ENCODE measurements around the gene A2M.

DNA sequence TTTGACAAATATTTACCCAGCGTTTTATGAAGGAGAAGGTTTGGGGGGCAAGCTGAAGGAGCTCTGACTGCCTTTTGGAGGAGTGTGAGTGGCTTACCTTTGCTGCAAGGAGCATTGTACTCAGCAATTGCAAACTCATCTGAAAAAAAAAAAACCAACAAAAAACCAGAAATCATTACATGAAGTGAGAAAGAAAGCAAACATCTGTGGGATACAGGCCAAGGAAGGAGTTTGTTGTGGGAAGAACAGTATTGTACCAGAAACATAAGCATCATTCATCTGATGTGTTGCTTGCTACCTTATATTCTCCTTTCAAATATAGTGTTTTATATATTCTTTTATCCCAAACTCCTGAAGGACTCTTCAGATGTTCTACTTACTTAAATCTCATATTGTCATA lies 47.6 kb downstream of the A2M start:
- TF ChIP-seq, protein P1, sequence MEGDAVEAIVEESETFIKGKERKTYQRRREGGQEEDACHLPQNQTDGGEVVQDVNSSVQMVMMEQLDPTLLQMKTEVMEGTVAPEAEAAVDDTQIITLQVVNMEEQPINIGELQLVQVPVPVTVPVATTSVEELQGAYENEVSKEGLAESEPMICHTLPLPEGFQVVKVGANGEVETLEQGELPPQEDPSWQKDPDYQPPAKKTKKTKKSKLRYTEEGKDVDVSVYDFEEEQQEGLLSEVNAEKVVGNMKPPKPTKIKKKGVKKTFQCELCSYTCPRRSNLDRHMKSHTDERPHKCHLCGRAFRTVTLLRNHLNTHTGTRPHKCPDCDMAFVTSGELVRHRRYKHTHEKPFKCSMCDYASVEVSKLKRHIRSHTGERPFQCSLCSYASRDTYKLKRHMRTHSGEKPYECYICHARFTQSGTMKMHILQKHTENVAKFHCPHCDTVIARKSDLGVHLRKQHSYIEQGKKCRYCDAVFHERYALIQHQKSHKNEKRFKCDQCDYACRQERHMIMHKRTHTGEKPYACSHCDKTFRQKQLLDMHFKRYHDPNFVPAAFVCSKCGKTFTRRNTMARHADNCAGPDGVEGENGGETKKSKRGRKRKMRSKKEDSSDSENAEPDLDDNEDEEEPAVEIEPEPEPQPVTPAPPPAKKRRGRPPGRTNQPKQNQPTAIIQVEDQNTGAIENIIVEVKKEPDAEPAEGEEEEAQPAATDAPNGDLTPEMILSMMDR (IDR thresholded peaks at IDR 0.05), result no peak
- TF ChIP-seq EP300 (IDR thresholded peaks at IDR 0.05; ENCODE audit: low read depth) (no peak), POLR2AphosphoS5 (IDR thresholded peaks at IDR 0.05) (no peak), POLR2A (IDR thresholded peaks at IDR 0.05) (no peak)

All from transverse colon (tissue), 4 donors.